HL-60/S4 treated with phorbol 12-myristate 13-acetate at 8.2 ng/mL for 4 days and 3 days (cell line): ENCODE data around the gene TOMM34.

Source experiments
- in situ Hi-C: fragments of 300-500 bp; cut with MboI; formaldehyde crosslinking; loops from 2 replicates; pipeline ENCODE4 v1.15.0; 2022; ENCODE audit warnings: low sequenced_read_pairs

TOMM34 gene

DNA sequence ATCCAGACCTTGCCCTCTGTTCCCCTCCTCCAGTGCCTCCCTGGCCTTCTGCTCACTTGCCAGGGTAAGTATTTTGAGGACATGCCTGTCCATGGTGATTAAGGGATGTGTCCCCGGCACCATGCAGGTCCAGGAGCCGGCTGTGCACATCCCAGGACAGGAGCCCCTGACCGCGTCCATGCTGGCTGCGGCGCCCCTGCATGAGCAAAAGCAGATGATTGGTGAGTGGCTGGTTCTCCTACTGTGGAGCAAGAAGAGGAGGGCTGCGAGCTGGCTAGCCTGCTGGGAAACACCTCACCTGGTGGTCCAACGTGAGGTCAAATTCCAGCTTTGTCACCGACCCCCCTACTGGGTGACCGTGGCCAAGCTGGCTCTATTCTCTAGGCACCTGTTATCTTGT is 23.7 kb downstream of the TOMM34 start:
- in situ Hi-C loops = no loop called here

GRCh38 chr20:44932916-44933315 is 27.3 kb downstream of the TOMM34 start:
- in situ Hi-C loops = no loop called here

GRCh38 chr20:44931911-44932310 is 28.3 kb downstream of the TOMM34 start:
- in situ Hi-C loops = no loop called here

DNA sequence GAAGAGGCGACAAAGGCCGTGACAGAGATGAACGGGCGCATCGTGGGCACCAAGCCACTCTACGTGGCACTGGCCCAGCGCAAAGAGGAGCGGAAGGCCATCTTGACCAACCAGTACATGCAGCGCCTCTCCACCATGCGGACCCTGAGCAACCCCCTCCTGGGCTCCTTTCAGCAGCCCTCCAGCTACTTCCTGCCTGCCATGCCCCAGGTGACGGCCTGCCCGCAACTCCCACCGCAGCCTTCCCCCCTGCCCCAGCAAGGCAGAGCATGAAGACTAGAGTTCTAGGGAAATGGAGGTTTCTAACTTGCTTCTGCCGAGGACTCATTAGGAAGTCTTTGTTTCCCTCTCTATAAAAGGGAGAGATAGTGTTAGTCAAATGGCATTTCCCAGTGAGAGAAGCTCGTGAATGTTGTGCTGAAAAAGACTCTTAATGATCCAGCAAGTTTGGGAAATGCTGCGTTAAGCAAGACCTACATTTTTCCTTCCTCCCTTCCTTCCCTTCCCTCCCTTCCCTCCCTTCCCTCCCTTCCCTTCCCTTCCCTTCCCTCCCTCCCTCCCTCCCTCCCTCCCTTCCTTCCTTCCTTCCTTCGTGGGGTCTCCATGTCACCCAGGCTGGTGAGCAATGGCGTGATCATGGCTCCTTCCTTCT is 29.6 kb downstream of the TOMM34 start:
- in situ Hi-C loops = no loop called here

GRCh38 chr20:44928595-44928994 is 31.6 kb downstream of the TOMM34 start:
- in situ Hi-C loops = no loop called here

GRCh38 chr20:44924541-44924940 is 35.7 kb downstream of the TOMM34 start:
- in situ Hi-C loops = no loop called here

GRCh38 chr20:44921447-44921846 is 38.8 kb downstream of the TOMM34 start:
- in situ Hi-C loops = no loop called here

DNA sequence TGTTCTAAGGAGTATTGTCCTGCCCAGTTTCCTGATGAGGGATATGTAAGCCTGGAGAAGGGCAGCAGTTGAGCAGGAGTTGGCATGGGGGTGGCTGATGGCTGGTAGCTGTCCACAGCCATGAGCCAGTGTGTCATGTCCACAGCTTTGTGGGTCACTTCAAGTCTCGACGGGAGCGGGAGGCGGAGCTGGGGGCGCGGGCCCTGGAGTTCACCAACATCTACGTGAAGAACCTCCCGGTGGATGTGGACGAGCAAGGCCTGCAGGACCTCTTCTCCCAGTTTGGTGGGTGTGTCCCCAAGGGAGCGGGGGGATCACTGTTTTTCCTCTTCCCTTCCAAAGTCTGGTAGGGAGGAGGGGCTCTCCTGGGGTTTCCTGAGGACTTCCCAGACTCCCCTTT is 41.4 kb downstream of the TOMM34 start:
- in situ Hi-C loops = no loop called here

- in situ Hi-C loops = no loop called here
Measured at GRCh38 chr20:44918342-44918741, 41.9 kb downstream of the TOMM34 start.

GRCh38 chr20:44917399-44917798 is 42.8 kb downstream of the TOMM34 start:
- in situ Hi-C loops = no loop called here

- in situ Hi-C loops = no loop called here
Measured at GRCh38 chr20:44916586-44916985, 43.6 kb downstream of the TOMM34 start.

GRCh38 chr20:44914924-44915323 is 45.3 kb downstream of the TOMM34 start:
- in situ Hi-C loops = no loop called here

DNA sequence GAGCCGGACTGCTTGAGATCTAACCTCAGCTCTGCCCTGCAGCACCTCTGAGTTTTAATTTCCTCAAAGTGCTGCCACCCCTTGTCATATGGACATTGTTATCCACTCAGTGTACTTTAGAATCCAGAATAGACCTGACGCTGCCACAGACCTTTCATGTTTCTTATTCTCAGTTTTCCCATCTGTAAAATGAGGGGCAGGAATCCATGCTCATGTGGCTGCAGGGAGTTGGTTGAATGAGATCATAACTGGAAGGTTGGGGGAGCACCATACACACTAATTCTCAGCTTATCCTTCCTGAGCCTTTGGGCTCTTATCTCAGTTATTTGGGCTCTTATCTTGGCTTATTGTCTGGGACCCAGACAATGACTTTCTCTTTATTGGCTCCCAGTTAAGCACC is 48.0 kb downstream of the TOMM34 start:
- in situ Hi-C loops = no loop called here

GRCh38 chr20:44911264-44911921 is 48.8 kb downstream of the TOMM34 start:
- in situ Hi-C loops = no loop called here

DNA sequence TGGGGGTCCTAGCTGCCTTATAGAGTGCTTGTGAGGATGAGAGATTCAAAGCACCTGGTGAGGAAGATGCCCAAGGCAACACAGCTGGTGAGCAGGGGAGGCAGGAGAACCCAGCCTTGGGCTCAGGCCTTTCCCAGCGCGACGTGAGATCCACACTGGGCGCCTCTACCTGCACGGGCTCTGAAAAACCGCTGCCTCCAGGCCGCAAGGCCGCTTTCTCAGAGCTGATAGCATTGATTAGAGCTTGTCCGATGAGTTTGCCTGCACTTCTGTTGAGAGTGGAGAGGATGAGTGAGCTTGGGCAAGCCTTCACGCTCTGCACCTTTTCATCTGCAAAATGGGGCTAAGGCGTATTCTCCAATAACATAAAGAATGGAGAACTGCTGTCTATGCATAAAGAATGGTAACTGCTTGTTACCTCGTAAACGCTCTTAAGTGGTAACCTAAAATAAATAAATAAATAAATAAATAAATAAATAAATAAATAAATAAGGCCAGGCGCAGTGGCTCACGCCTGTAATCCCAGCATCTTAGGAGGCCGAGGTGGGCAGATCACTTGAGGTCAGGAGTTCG is 49.4 kb downstream of the TOMM34 start:
- in situ Hi-C loops = no loop called here

GRCh38 chr20:44909872-44910689 is 50.1 kb downstream of the TOMM34 start, which contains the start of gene PABPC1L:
Gene PABPC1L (plus strand): TSS chr20:44910060. CDS start chr20:44910144, 84 bp downstream.
- in situ Hi-C loops = no loop called here

- in situ Hi-C loops = no loop called here
Measured at GRCh38 chr20:44908987-44909871, 51.0 kb downstream of the TOMM34 start.

- in situ Hi-C loops = no loop called here
Measured at GRCh38 chr20:44904377-44904776, 55.8 kb downstream of the TOMM34 start.

GRCh38 chr20:44901974-44902373 is 58.2 kb downstream of the TOMM34 start:
- in situ Hi-C loops = no loop called here

DNA sequence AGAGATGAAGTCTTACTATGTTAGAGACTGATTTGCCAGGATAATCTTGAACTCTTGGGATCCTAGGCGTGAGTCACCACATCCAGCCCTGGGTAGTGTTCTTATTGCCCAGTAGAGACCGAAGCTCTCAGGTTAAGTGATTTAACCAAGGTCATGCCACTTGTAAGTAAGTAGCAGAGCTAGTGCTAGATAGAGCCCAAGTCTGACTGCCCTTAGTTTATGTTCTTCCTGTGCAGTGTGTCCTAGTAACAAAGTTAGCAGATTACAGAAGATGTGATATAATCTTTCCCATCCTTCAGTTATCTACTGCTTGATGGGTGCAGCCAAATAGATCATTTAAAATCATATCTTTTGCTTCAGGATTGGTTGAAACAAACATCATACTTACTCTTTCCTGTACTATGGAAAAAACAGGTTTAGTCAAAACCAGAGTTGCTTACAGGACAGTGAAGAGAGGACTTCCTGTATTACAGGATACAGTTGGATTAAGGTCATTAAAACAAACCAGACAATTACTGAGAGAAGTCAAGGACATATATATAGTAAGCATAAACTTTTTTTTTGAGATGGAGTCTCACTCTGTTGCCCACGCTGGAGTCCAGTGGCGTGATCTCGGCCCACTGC is 59.9 kb downstream of the TOMM34 start:
- in situ Hi-C loops = no loop called here
